IMR-90 (cell line): ENCODE data around the gene CDK17.

Experiments used
- BHLHE40 ChIP-seq: fragments of 150-350 bp; IDR thresholded peaks from 2 replicates; pipeline ENCODE4 v1.6.1; 2016; ENCODE audit warnings: mild to moderate bottlenecking, low read depth, low read length
- MXI1 ChIP-seq: IDR thresholded peaks from 2 replicates; pipeline ENCODE4 v1.6.1; 2012; ENCODE audit warnings: low read depth, mild to moderate bottlenecking, low read length, moderate library complexity, borderline replicate concordance

- TF ChIP-seq MXI1 (no peak), BHLHE40 (no peak)
Observed at GRCh38 chr12:96383371-96383770, 16.9 kb downstream of the CDK17 start.
